ENCODE data around the gene TGFA. TPM values are rescaled to one million over a fixed set of nuclear protein-coding genes. Genes with fewer than 3 reads are reported as not detected.

Gene TGFA
- total and polyA plus RNA-seq, 12 donors, result 0.17 to 3.4 (median 1.2) TPM

- peaks cover 0 to 14% (median 0%) of the 10 kb centered on the region in 9 donors for H3K4me1 ChIP-seq
- TF ChIP-seq, protein P1, sequence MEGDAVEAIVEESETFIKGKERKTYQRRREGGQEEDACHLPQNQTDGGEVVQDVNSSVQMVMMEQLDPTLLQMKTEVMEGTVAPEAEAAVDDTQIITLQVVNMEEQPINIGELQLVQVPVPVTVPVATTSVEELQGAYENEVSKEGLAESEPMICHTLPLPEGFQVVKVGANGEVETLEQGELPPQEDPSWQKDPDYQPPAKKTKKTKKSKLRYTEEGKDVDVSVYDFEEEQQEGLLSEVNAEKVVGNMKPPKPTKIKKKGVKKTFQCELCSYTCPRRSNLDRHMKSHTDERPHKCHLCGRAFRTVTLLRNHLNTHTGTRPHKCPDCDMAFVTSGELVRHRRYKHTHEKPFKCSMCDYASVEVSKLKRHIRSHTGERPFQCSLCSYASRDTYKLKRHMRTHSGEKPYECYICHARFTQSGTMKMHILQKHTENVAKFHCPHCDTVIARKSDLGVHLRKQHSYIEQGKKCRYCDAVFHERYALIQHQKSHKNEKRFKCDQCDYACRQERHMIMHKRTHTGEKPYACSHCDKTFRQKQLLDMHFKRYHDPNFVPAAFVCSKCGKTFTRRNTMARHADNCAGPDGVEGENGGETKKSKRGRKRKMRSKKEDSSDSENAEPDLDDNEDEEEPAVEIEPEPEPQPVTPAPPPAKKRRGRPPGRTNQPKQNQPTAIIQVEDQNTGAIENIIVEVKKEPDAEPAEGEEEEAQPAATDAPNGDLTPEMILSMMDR (IDR thresholded peaks at IDR 0.05), result no peak
- intact Hi-C loops (cut with DNase I), result no loop called here
- no peak for ATAC-seq
- no peaks in the 10 kb centered on the region for H3K36me3 ChIP-seq
- H3K27me3 ChIP-seq, result peaks cover 0 to 18% (median 0%) of the 10 kb centered on the region in 7 donors
- H3K9me3 ChIP-seq, result no peaks in the 10 kb centered on the region
- DNase-seq, result no peak
- H3K4me3 ChIP-seq, result no peak overlapping the region
- no peak overlapping the region for H3K27ac ChIP-seq
- WGBS, 2 donors, result 70 to 80% methylated on average over 7 of the region's 7 CpGs
Measured at GRCh38 chr2:70508711-70509462, 44.7 kb downstream of the TGFA start.

- Histone ChIP-seq H3K4me1 (peaks cover 0 to 14% (median 0%) of the 10 kb centered on the region in 9 donors), H3K9me3 (no peaks in the 10 kb centered on the region), H3K4me3 (no peak overlapping the region), H3K27me3 (peaks cover 0 to 31% (median 8%) of the 10 kb centered on the region in 7 donors), H3K27ac (no peak overlapping the region), H3K36me3 (no peaks in the 10 kb centered on the region)
- intact Hi-C loops (cut with DNase I), result no loop called here
- ATAC-seq (no peak), DNase-seq (no peak)
- TF ChIP-seq, protein P1 (IDR thresholded peaks at IDR 0.05), result no peak
- 59 to 69% methylated on average over 8 of the region's 8 CpGs for WGBS, 2 donors
Measured at GRCh38 chr2:70505613-70506391, 47.8 kb downstream of the TGFA start.

DNA sequence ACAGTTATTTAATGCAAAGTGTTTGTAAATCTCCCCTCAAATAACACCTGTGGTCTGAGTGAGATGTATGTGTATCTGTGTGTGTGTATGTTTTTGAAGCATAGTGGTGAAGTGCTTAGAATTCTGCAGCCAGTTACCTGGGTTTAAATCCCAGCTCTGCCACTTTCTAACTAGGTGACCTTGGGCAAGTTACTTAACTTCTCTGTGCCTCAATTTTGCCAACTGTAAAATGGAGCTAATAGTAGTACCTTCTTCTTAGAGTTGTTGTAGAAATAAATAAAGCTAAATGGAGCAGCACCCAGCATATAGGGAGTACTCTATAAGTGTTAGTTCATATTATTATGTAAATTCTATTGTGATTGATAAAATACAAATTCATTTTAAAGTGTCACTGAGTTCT lies 48.9 kb downstream of the TGFA start:
- H3K4me1 ChIP-seq, result peaks cover 0 to 4% (median 0%) of the 10 kb centered on the region in 9 donors
- H3K27me3 ChIP-seq, result peaks cover 0 to 31% (median 8%) of the 10 kb centered on the region in 7 donors
- intact Hi-C loops (cut with DNase I), result no loop called here
- ATAC-seq, result no peak
- DNase-seq, result no peak
- H3K4me3 ChIP-seq, result no peak overlapping the region
- H3K36me3 ChIP-seq, result no peaks in the 10 kb centered on the region
- no peaks in the 10 kb centered on the region for H3K9me3 ChIP-seq
- TF ChIP-seq, protein P1 (IDR thresholded peaks at IDR 0.05), result no peak
- no peak overlapping the region for H3K27ac ChIP-seq

DNA sequence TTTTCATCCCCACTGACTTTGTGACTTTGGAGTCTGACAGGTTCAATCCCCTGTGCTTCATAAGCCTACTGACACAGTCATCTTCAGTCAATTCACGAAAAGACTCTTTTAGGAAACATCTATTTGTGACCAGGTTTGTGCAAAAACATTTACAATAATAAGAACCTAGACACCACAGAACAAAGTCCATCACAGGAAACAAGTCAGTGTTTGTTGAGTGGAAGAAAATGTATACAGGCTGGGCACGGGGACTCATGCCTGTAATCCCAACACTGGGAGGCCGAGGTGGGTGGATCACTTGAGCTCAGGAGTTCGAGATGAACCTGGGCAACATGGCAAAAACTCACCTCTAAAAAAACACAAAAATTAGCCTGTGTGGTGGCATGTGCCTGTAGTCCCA lies 49.7 kb downstream of the TGFA start:
- ATAC-seq (no peak), DNase-seq (no peak)
- H3K4me3 ChIP-seq, result no peak overlapping the region
- H3K27ac ChIP-seq, result no peak overlapping the region
- H3K4me1 ChIP-seq, result no peaks in the 10 kb centered on the region
- H3K36me3 ChIP-seq, result no peaks in the 10 kb centered on the region
- H3K9me3 ChIP-seq, result no peaks in the 10 kb centered on the region
- 81 to 91% methylated on average over 4 of the region's 4 CpGs for WGBS, 2 donors
- peaks cover 0 to 24% (median 8%) of the 10 kb centered on the region in 7 donors for H3K27me3 ChIP-seq
- intact Hi-C loops (cut with DNase I), result no loop called here
- TF ChIP-seq, protein P1 (IDR thresholded peaks at IDR 0.05), result no peak

Data from heart right ventricle (tissue), 16 donors.